GM12864 (cell line): ENCODE measurements around the gene RFT1.
A peak's percentile ranks its signal among the peaks of the same experiment; 100 is the strongest.

Experiments used
- DNase-seq: peaks from one replicate; pipeline ENCODE4 v3.0.0-alpha.2; 2011; ENCODE audit warnings: low read depth
- H3K4me3 ChIP-seq: 2 replicates; pipeline ENCODE4 v1.5.1; 2011; ENCODE audit warnings: mild to moderate bottlenecking, low read depth, low read length, control low read depth
- CTCF ChIP-seq: IDR thresholded peaks from 2 replicates; pipeline ENCODE4 v1.5.1; 2011; ENCODE audit warnings: low read depth, mild to moderate bottlenecking, moderate library complexity, low read length, control low read depth, inconsistent platforms; ENCODE audit errors: missing control alignments

The RFT1 gene

GRCh38 chr3:53074366-53074696, 55.9 kb downstream of the RFT1 start:
- no peak overlapping the region for H3K4me3 ChIP-seq
- no peak for TF ChIP-seq CTCF
- DNase-seq, result no peak

- DNase-seq, result no peak
- no peak for TF ChIP-seq CTCF
- H3K4me3 ChIP-seq, result peak overlapping the region; percentile 73
These were observed 56.5 kb downstream of the RFT1 start for GRCh38 chr3:53073553-53074365.

GRCh38 chr3:53072653-53073552, 57.3 kb downstream of the RFT1 start:
- TF ChIP-seq CTCF, result peak; percentile 98
- peak overlapping the region; percentile 73 for H3K4me3 ChIP-seq

GRCh38 chr3:53071882-53072431, 58.3 kb downstream of the RFT1 start:
- peak overlapping the region; percentile 73; the same call in 1 of the 2 replicates for H3K4me3 ChIP-seq
- DNase-seq, result no peak
- no peak for TF ChIP-seq CTCF

More at GRCh38 chr3:53072653-53073552, 57.3 kb downstream of the RFT1 start:
- DNase-seq, result peak; percentile 49

GRCh38 chr3:53069422-53070068, 60.7 kb downstream of the RFT1 start:
- no peak for DNase-seq
- H3K4me3 ChIP-seq, result no peak overlapping the region
- TF ChIP-seq CTCF, result no peak

- H3K4me3 ChIP-seq, result no peak overlapping the region
- no peak for TF ChIP-seq CTCF
- DNase-seq, result no peak
These were observed 62.1 kb downstream of the RFT1 start for GRCh38 chr3:53068176-53068575.
